ENCODE results near the gene DGKH. TPM values are rescaled to one million over a fixed set of nuclear protein-coding genes. Genes with fewer than 3 reads are reported as not detected.

The DGKH gene
- total RNA-seq, 1 donor from 2014 or later: 16.0 TPM

DNA sequence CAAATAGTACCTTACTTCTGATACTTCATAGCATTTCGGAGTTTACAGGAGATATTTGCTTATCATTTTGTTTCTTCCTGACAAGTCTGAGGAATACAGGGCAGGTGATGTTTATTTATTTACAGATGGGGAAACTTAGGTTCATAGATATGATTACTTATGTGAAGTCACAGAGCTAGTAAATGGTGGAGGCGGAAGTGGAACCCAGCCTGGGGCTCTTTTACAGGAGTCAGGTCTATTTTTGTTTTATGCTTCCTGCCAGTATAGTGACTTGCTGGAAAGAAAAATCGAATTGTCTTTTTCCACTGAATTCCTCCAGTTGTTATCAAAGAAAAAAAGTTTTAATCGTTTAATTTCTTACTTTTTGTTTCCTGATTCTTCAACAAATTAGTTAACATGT, 66.5 kb downstream of the DGKH start:
- TF ChIP-seq CTCF (IDR thresholded peaks at IDR 0.05): no peak
- no peak overlapping the region for H3K4me3 ChIP-seq
- H3K27me3 ChIP-seq: no peaks in the 10 kb centered on the region
- peaks cover 0 to 6% of the 10 kb centered on the region in 2 donors for H3K4me1 ChIP-seq
- DNase-seq (ENCODE audit: low spot score in 2 of 2): no peak
- H3K36me3 ChIP-seq: no peaks in the 10 kb centered on the region
- no peak overlapping the region for H3K27ac ChIP-seq
- no peaks in the 10 kb centered on the region for H3K9me3 ChIP-seq
- intact Hi-C loops (cut with DNase I): no loop called here

DNA sequence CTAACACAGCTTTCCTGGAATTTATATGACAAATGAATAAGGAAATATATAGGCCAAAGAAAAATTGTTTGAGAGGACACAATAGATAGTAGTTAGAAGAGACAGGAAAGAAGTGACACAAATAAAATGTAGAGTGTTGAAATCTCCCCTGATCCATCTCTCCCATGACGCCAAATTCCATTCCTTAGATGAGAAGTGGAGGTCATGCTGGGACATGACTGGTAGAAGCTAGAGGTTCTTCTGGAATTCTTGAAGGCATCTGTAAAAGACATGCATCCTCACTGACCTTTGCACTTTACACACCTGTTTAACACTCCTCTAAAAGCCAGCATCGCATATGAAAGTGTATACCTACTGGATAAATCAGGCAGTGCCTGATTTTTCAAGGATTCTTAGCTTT, 67.8 kb downstream of the DGKH start:
- Histone ChIP-seq H3K4me1 (peaks cover 0 to 3% of the 10 kb centered on the region in 2 donors), H3K9me3 (no peaks in the 10 kb centered on the region), H3K27me3 (no peaks in the 10 kb centered on the region), H3K4me3 (no peak overlapping the region), H3K27ac (no peak overlapping the region), H3K36me3 (no peaks in the 10 kb centered on the region)
- no peak for TF ChIP-seq CTCF (IDR thresholded peaks at IDR 0.05)
- intact Hi-C loops (cut with DNase I): no loop called here
- DNase-seq (ENCODE audit: low spot score in 2 of 2): no peak

DNA sequence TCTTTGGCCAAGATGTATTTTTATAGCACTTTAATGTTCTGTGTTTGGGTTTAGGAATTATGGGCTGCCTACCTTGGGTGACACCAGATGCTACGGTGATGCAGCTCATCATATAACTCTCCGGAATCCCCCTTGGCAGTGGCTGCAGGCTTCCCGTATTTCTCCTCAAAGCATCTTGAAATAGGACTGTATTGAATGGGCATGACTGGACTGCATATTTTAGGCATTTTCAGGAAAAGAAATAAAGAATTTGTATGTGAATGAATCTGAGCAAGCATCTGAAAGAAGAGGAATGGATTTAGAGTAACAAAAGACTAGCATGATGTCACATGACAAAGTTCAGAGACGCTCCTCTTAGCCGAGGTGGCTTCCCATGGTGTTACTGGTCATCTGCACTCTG, 70.6 kb downstream of the DGKH start:
- intact Hi-C loops (cut with DNase I): no loop called here
- no peak for DNase-seq (ENCODE audit: low spot score in 2 of 2)
- Histone ChIP-seq H3K9me3 (no peaks in the 10 kb centered on the region), H3K27ac (no peak overlapping the region), H3K36me3 (no peaks in the 10 kb centered on the region), H3K27me3 (no peaks in the 10 kb centered on the region), H3K4me1 (peaks cover 0 to 3% of the 10 kb centered on the region in 2 donors), H3K4me3 (no peak overlapping the region)
- TF ChIP-seq CTCF (IDR thresholded peaks at IDR 0.05): no peak

GRCh38 chr13:42119875-42120274, 71.4 kb downstream of the DGKH start:
- intact Hi-C loops (cut with DNase I): no loop called here
- no peaks in the 10 kb centered on the region for H3K36me3 ChIP-seq
- no peak for TF ChIP-seq CTCF (IDR thresholded peaks at IDR 0.05)
- no peak overlapping the region for H3K4me3 ChIP-seq
- no peak overlapping the region for H3K27ac ChIP-seq
- H3K9me3 ChIP-seq: no peaks in the 10 kb centered on the region
- H3K4me1 ChIP-seq: peaks cover 0 to 3% of the 10 kb centered on the region in 2 donors
- no peak for DNase-seq (ENCODE audit: low spot score in 2 of 2)
- H3K27me3 ChIP-seq: no peaks in the 10 kb centered on the region

- Histone ChIP-seq H3K4me3 (no peak overlapping the region), H3K27ac (no peak overlapping the region), H3K4me1 (no peaks in the 10 kb centered on the region), H3K36me3 (peaks cover under 1 to 16% of the 10 kb centered on the region in 2 donors), H3K27me3 (no peaks in the 10 kb centered on the region), H3K9me3 (no peaks in the 10 kb centered on the region)
- intact Hi-C loops (cut with DNase I): no loop called here
- TF ChIP-seq CTCF (IDR thresholded peaks at IDR 0.05): no peak
- no peak for DNase-seq (ENCODE audit: low spot score in 2 of 2)
These were observed 75.2 kb downstream of the DGKH start for GRCh38 chr13:42123600-42123999.

DNA sequence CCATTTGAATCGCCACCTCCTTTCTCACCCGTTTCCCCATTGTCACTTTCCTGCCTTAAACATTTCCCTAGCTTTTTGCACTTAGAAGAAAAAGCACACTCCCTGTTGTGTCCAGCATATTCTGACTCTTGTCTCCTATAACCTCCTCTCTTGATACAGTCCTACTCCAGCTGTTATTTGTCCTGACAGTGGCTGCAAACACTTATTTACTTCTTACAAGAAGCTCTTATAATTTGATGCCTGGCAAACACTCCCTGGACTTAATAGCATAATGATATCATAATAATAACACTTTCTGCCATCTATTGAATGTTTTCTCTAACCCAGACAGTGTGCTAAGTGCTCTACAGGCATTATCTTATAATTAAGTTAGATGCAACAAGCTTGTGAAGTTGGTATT, 76.6 kb downstream of the DGKH start:
- no peak for TF ChIP-seq CTCF (IDR thresholded peaks at IDR 0.05)
- Histone ChIP-seq H3K27ac (no peak overlapping the region), H3K36me3 (peaks cover 8 to 27% of the 10 kb centered on the region in 2 donors), H3K9me3 (no peaks in the 10 kb centered on the region), H3K4me1 (no peaks in the 10 kb centered on the region), H3K4me3 (no peak overlapping the region), H3K27me3 (no peaks in the 10 kb centered on the region)
- intact Hi-C loops (cut with DNase I): no loop called here
- DNase-seq (ENCODE audit: low spot score in 2 of 2): no peak

Measured in ascending aorta (tissue), 2 donors.